HG03354 (cell line): ENCODE measurements around the gene ARMH3.

ENCODE experiments used
- ATAC-seq: cut with Tn5 transposase; IDR thresholded peaks from one replicate; pipeline ENCODE4 v1.9.1; 2021; ENCODE audit warnings: mild to moderate bottlenecking; ENCODE audit not compliant: unreplicated experiment, poor library complexity, severe bottlenecking

ARMH3 gene

DNA sequence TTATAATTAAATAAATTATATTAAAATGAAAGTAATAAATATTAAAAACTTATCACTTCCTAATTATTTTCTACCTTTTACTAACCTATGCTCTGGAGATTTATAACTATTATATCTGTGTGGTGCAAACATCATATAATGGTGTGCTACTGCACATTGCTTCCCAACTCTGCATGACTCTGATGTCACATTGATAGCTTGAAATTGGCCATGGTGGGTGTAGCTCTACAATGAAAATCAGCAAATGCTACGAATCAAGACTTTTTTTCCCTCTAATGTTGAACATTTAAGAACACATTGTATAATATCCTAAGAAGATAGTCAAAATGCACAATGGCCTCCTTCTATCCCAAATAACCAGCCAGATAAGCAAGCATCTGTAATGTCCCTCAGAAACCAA lies 99.1 kb downstream of the ARMH3 start:
- ATAC-seq: no peak

DNA sequence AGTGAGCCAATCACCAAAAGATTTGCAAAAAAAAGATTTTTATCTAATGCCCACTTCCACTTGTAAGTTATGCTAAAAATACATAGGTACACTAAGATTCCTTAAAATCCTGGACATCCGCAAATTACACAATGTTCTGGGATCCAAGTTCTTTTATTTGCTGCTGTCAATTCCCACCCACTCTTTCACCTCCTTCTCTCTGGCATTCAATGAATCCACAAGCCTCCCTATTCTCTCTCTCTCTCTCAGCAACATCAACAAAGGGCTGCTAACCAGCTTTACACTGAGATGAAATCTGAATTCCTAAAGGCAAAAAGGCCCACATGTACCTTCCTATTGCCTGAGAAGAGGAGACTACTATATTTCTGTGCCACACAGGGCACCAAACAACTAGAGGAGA lies 99.9 kb downstream of the ARMH3 start:
- ATAC-seq: no peak

DNA sequence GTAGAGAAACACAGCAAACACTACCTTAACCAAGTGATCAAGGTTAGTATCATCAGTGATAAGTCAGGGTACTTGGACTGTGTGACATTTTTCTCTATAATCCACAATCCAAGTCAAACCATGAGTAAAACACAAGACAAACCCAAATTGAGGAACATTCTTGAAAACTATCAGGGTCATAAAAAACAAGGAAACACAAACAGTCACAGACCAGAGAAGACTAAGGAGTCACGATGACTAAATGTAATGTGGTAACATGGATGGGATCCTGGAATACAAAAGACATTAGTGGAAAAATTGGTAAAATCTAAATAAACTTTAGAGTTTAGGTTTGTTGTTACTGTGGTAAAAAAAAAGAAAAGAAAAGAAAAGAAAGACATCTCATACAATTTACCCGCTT lies 103.8 kb downstream of the ARMH3 start:
- no peak for ATAC-seq

DNA sequence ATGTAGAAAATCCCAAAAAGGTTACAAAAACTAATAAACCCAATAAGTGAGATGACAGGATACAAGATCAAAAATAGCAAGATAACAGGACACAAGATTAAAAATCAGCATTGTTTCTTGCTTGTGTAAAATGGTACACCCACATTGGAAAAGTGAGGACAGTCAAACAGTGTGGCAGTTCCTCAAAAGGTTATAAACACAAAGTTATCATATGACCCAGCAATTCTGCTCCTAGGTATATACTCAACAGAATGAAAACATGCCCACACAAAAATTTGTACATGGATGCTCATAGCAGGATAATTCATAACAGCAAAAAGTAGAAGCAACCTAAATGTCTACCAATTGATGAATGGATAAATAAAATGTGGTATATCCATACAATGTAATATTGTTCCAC lies 105.8 kb downstream of the ARMH3 start:
- no peak for ATAC-seq

DNA sequence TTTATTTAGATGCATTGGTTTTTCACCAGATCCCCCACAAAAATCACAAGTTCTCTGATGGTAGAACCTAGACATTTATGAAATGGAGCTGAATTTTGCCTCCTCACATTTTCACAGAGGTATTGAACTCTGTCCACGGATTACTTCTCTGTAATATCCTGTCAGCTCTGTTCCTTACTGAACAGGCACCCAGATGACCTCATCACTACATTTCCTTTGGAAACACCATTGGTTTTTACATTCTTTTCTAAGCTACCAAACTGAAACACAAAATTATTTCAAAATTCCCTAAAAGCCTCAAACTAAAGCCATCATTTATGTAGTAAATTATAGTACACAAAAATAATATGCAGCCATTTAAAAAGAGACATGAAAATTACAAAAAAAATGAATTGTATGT lies 114.1 kb downstream of the ARMH3 start:
- ATAC-seq: no peak

DNA sequence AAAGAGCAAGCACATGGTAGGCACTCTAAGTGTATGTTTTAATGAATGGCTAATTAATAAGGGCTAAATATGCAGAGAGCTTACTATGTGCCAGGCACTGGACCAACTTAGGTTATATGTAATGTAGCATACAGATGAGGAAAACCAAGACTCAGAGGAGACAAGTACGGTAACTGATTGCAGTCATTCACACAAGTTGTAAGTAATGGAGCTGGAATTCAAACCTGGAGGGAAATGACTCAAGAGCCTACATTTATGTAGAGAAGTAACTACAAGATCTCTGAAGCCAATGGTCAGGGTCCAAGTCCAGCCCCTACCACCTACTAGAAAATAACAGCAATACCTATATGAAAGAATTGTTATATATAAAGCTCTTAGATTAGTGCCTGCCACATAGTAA lies 115.1 kb downstream of the ARMH3 start:
- ATAC-seq: no peak

DNA sequence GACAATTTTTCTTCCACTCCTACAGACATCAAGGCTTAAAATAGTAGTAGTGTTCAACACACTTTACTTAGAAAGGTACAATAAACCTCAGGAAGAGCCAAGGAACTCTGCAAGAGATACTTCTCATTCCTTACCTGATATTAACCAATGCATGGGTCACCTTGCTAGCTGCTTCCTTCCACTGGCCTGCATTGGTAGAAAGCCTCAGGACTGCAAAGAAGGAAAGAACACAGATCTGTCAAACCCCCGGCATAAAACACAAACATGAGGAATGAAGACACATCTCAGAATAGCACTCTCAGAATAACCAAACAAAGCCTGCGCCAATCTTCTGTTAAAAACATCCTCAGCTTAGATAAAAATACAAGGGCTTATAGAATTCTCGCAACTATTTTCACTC lies 116.2 kb downstream of the ARMH3 start:
- ATAC-seq: no peak

DNA sequence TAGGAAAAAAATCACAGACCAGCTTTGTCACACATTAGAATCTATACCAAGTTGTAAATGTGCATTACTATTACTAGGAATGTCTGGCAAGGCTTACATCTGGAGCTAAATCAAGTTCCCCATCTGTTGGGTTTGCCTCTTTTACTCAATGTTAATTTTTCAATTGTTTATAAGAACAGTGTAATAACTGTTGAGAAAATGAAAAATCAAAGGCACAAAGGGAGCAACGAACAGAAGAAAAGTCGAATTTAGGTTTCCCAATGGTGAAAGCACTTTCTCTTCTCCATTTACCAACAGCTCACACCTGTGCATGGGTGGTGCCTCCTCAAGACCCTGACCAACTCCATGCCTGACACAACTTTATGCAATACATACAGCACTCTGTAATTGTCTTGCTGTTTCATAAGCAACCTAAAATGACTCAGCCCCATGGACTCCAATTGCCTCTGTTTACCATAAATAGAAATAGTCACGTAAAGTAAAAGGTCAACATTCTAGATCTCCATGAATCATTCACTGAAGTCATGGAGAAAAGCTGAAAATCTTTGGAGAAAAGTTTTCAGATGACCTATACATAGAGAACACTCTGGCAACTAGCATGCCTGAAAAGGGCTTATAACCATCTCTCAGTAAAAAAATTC lies 116.8 kb downstream of the ARMH3 start:
- no peak for ATAC-seq

DNA sequence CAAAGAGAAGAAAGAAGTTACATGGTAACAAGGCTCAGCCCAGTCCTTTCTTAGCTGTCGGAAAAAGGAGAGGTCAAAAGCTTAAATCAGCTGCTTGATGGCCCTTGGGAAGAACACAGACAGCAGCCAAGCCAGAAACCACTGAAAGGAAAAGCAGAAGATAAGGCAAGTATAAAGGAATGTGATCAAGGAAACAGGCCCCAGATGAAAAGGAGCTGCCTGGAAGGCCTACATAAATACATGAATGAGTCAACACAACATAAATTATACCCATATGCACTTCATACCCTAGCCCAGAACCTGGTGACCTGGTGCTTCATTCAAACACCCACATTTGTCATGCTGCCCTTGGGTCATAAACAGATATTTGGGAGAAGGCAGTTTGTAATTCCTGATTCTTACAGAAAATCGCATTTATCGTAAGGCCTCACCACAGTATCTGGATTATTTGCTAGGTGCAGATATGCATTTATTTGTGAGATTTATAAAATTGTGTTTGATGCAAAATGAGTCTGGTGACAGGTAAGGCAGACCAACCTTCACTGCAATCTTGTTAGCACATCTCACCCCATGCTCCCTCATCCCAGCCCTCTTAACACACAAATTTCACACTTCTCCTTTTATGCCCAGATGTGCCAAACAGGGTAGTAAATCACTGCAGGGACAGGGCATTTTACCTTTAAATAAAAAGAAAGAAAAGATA lies 117.5 kb downstream of the ARMH3 start:
- no peak for ATAC-seq

DNA sequence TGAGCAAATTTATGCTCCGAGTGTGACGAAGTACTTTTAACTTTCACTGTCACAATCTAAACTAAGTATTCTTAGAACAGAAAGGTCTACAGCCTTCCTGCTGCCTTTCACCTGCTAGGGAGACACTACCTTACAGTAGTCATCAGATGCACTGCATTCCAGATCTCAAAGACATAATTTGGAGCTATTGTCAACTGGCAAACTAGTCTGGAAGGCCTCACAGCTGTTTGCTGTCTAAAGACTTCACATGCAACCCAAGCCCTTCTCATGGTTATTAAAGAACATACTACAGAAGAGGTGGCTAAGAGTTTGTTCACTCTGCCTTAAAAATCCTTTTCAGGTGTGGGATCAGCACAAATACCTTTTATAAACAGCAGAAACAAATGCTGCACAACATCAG lies 120.5 kb downstream of the ARMH3 start:
- ATAC-seq: no peak

DNA sequence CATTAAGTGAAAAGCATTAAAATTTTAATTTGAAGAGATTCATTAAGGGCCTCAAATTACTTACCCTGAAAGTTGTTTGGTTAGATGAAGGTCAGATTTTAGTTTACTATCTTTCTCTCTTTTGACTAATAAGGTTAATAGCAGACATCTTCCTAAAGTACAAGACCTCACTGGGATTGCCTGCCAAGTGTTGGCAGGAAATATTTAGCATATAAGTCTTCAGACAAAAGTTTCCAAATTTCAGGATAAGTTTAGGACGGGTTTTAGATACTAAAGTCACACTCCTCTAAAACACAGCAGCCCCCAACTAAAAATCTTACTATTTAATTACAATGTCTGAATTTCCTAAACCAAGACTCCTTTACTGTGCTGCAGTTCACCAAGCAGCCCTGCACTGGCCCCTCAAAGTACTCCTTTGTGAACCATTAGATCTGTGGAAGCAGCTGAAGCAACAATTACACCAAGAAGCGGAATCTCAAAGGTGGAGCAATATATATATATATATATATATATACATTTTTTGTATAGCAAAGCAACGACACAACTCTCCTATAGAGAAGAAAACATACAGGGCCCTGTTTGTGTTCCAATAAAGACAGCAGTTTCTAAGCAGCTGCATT lies 121.2 kb downstream of the ARMH3 start:
- ATAC-seq: no peak

DNA sequence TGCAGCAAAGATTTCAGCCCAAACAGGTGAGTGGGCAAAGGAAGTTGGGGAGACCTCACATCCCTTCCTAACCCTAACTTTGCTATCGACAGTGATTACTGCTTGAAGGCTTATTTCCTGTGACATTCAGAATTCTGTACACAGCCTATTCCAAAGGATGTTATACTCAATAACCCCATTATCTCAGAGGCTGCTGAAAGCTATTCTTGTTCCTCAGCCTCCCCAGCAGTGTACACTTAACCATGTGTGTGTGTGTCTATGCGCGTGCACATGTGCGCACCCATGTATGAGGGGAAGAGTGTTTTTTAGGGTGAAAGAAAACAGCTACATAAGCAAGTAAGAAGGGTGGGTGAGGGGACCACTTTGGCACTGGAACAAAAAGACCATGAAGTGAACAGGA lies 122.0 kb downstream of the ARMH3 start:
- no peak for ATAC-seq

DNA sequence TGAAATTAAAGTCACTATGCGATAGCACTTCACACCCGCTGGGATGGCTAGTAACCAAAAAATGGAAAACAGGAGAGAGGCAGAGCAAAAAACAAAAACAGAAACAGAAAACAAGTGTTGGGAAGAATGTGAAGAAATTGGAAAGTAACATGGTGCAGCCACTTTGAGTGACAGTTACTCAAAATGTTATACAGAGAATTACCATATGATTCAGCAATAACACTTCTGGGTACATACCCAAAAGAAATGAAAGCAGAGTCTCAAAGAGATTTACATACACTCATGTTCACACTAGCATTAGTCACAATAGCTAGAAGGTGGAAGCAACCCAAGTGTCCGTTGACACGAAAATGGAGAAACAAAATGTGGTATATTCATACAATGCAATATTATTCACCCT lies 123.8 kb downstream of the ARMH3 start:
- ATAC-seq: no peak

DNA sequence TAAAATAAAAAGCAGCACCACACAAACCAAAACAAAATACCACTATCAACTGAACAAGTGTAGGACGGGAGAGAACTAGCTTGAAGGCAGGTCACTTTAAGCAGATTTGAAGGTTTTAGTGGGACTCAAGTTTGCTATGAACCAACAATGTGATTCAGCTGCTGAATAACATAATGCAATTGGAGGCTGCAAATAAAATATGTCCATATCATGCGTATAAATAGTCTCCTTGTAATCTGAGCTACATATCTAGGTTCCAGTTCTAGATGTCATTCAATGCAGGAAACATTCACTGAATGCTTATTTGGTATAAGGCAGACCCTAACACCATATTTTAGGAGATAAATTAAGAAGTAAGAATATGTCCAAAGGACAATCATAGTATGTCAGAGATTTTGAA lies 130.9 kb downstream of the ARMH3 start:
- no peak for ATAC-seq

DNA sequence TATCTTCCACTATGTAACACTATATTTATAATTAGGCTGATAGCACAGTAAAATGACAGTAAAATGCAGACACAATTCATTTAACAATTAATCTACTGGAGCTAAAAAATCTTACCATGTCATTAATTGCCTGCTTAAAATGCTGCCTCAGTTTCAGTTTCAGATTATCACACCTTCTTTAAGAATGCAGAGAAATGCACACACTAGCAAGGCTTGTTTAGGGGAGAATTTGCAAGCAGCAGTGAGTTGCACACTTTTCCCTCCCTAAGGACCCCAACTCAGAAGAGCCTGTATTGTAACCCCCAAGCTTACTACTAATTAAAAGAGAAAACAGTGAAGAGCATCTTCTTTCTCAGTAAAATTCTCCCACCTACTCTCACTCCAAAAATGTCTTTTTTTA lies 132.7 kb downstream of the ARMH3 start:
- ATAC-seq: no peak

DNA sequence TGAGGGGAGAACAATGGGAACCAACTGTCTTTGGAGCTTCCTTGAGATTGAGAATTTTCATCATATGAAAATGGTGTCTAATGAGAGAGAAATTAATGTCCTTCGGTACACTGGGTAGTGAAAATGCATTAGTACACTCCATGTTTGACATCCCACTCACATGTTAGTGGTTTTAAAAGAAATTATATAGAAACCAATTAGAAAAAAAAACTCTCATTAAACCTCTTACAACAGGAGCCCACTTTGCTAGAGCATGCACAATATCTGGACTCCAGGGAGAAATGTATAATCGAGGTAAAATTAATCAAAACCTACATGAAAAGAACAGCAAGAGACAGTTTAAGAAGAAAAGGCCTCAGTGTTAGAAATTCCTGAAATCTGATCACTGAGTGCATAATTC lies 133.1 kb downstream of the ARMH3 start:
- ATAC-seq: no peak

DNA sequence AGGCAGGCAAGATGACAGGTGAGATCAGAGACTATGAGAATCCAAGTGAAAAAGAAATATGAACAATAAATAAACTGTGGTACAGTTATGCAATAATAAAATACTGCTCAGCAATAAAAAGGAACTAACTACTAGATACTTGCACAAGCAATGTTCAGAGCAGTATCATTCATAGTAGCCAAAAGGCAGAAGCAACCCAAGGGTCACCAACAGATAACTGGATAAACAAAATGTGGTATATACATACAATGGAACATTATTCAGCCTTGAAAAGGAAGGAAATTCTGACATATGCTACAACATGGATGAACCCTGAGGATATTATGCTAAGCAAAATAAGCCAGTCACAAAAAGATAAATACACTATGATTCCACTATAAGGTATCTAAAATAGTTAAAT lies 135.4 kb downstream of the ARMH3 start:
- no peak for ATAC-seq

DNA sequence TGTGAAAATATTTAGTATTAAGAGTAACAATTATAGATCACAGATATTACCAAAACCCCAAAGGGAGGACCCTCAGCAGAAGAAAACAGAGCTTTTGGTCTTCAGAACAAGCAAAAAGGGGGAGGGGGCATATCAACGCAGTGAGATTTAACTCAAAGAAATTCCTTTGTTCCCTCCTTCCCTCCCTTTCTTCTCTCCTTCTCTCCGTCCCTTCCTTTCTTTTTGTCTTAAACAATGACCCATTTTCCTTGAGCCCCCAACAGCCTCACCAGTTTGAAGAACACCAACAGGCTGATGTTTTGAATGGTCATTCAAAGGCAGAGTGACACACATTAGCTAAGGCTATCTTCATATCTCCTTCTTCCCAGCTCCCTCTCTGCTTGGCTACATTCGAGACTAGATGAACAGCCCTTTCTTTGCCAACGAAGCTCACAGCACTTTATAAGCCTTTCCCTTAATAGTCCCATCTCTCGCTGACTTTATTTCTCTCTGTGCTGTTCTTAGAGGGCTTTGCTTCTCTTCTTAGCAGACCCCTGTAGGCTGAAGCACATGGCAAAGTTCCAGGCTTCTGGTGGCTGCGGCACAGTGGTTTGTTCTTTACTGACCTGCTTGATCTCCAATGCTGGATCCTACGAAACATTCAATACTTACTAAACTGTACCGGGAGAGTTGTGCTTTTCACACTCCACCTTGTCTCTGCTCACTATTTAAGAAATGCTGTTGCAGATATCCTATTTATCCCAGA lies 136.8 kb downstream of the ARMH3 start:
- ATAC-seq: no peak

DNA sequence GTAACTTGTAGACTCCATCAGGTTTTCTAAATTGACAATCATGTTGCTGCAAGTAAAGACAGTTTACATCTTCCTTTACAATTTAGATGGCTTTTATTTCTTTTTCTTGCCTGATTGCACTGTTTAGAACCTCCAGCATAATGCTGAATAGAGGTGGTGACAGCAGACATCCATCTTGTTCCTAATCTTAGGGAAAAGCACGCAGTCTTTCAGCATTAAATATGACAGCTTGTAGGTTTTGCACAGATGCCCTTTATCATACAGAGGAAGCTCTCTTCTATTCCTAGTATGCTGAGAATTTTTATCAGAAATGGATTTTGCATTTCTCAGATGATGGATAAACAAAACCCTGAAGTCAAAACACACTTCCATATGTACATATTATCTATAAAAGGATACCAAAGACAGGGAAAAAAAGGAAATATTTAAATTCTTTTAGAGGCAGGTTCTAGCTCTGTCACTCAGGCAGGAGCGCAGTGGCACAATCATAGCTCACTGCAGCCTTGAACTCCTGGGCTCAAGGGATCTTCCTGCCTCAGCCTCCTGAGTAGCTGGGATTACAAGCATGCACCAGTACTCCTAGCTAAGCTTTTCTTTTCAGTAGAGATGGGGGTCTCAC lies 143.3 kb downstream of the ARMH3 start:
- ATAC-seq: no peak

DNA sequence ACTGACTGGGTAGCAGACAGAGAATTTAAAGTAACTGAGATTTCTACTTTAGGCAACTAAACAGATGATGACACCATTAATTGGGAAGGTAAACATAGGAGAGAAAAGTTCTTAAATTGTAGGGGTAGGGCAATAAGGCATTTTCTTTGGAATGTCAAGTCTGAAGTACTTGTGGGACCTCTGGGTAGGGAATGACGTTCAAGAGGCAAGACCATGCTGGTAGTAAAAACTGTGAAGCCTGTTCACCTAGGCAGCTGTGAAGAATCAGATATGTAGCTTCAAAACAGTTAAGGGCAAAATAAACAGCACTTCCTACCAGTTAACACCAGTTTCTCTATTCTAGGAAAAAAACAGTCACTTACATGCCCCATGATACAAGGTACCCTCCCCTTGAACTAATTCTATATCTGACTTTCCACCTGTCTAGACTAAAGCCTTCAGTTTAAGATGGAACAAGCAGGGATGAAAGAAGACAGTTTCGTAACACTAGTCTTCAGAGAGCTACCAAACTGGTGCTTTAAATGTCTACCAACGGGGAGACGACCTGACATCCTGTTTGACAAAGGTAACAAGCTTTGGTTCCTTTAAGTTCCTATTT lies 149.3 kb downstream of the ARMH3 start:
- no peak for ATAC-seq
